SK-N-SH treated with all-trans-retinoic acid at 6 μM for 48 hours (cell line): Measurements from ENCODE around the gene XYLB.

ENCODE experiments used
- ATAC-seq: fragments of 200-7000 bp; cut with Tn5 transposase; 3 replicates; pipeline ENCODE4 v1.9.1; 2020; ENCODE audit warnings: mild to moderate bottlenecking, moderate library complexity
- ARNTL ChIP-seq: fragments of 450-650 bp; formaldehyde crosslinking; IDR thresholded peaks from 2 replicates; pipeline ENCODE4 v1.5.0; 2020; ENCODE audit warnings: low read depth, mild to moderate bottlenecking, moderate library complexity, borderline replicate concordance
- BACH2 ChIP-seq: fragments of 250-450 bp; sonication (Bioruptor Pico); IDR thresholded peaks from 2 replicates; pipeline ENCODE4 v1.9.0; 2021; ENCODE audit warnings: mild to moderate bottlenecking, borderline replicate concordance
- CREB5 ChIP-seq: fragments of 250-450 bp; sonication (Bioruptor Pico); IDR thresholded peaks from 2 replicates; pipeline ENCODE4 v1.5.1; 2020; ENCODE audit warnings: low read depth, mild to moderate bottlenecking, moderate library complexity
- CSDC2 ChIP-seq: fragments of 250-450 bp; sonication (Bioruptor Pico); IDR thresholded peaks from 2 replicates; pipeline ENCODE4 v1.5.0; 2020; ENCODE audit warnings: mild to moderate bottlenecking, moderate library complexity
- CSRNP3 ChIP-seq: fragments of 250-450 bp; sonication (Bioruptor Pico); IDR thresholded peaks from 2 replicates; pipeline ENCODE4 v1.5.1; 2021; ENCODE audit warnings: mild to moderate bottlenecking, moderate library complexity
- ESRRG ChIP-seq: fragments of 250-450 bp; sonication (Bioruptor Pico); IDR thresholded peaks from 2 replicates; pipeline ENCODE4 v1.6.1; 2021; ENCODE audit warnings: mild to moderate bottlenecking
- GLIS3 ChIP-seq: fragments of 250-450 bp; sonication (Bioruptor Pico); IDR thresholded peaks from 2 replicates; pipeline ENCODE4 v1.5.0; 2020; ENCODE audit warnings: mild to moderate bottlenecking, moderate library complexity
- ISL1 ChIP-seq: fragments of 250-450 bp; sonication (Bioruptor Pico); IDR thresholded peaks from 2 replicates; pipeline ENCODE4 v2.1.2; 2022; ENCODE audit warnings: mild to moderate bottlenecking, moderate library complexity
- OSR1 ChIP-seq: fragments of 250-450 bp; sonication (Bioruptor Pico); IDR thresholded peaks from 2 replicates; pipeline ENCODE4 v1.8.0; 2022; ENCODE audit warnings: moderate library complexity, mild to moderate bottlenecking, inconsistent platforms
- PATZ1 ChIP-seq: fragments of 250-450 bp; sonication (Bioruptor Pico); IDR thresholded peaks from 2 replicates; pipeline ENCODE4 v1.8.0; 2020; ENCODE audit warnings: mild to moderate bottlenecking, moderate library complexity, borderline replicate concordance
- POU6F1 ChIP-seq: fragments of 250-450 bp; sonication (Bioruptor Pico); IDR thresholded peaks from 2 replicates; pipeline ENCODE4 v1.8.0; 2021; ENCODE audit warnings: low read depth, mild to moderate bottlenecking, moderate library complexity, borderline replicate concordance
- RARB ChIP-seq: fragments of 250-450 bp; sonication (Bioruptor Pico); IDR thresholded peaks from 2 replicates; pipeline ENCODE4 v1.8.0; 2021; ENCODE audit warnings: mild to moderate bottlenecking, moderate library complexity
- SNAI2 ChIP-seq: fragments of 250-450 bp; sonication (Bioruptor Pico); IDR thresholded peaks from 2 replicates; pipeline ENCODE4 v1.5.0; 2020; ENCODE audit warnings: mild to moderate bottlenecking, moderate library complexity
- TCF4 ChIP-seq: fragments of 250-450 bp; sonication (Bioruptor Pico); IDR thresholded peaks from 2 replicates; pipeline ENCODE4 v1.8.0; 2021; ENCODE audit warnings: mild to moderate bottlenecking, moderate library complexity, borderline replicate concordance
- TOX ChIP-seq: fragments of 250-450 bp; sonication (Bioruptor Pico); IDR thresholded peaks from 2 replicates; pipeline ENCODE4 v1.8.0; 2021; ENCODE audit warnings: mild to moderate bottlenecking, moderate library complexity, borderline replicate concordance
- ZC3H10 ChIP-seq: fragments of 250-450 bp; sonication (Bioruptor Pico); IDR thresholded peaks from 2 replicates; pipeline ENCODE4 v1.5.1; 2021; ENCODE audit warnings: mild to moderate bottlenecking, moderate library complexity
- ZFP3 ChIP-seq: fragments of 250-450 bp; sonication (Bioruptor Pico); IDR thresholded peaks from 2 replicates; pipeline ENCODE4 v1.5.0; 2020; ENCODE audit warnings: mild to moderate bottlenecking, moderate library complexity
- ZFP30 ChIP-seq: fragments of 450-650 bp; formaldehyde crosslinking; IDR thresholded peaks from 2 replicates; pipeline ENCODE4 v1.5.0; 2022; ENCODE audit warnings: mild to moderate bottlenecking, moderate library complexity
- ZNF565 ChIP-seq: fragments of 450-650 bp; formaldehyde crosslinking; conservative IDR thresholded peaks from 2 replicates; pipeline ENCODE4 v1.5.0; 2020; ENCODE audit warnings: low read depth, mild to moderate bottlenecking, moderate library complexity
- ZNF70 ChIP-seq: fragments of 450-650 bp; formaldehyde crosslinking; IDR thresholded peaks from 2 replicates; pipeline ENCODE4 v1.5.0; 2020; ENCODE audit warnings: mild to moderate bottlenecking, moderate library complexity
- ZNF8 ChIP-seq: fragments of 450-650 bp; formaldehyde crosslinking; IDR thresholded peaks from 2 replicates; pipeline ENCODE4 v1.5.0; 2020; ENCODE audit warnings: mild to moderate bottlenecking, moderate library complexity

XYLB gene

GRCh38 chr3:38374221-38374620, 27.6 kb downstream of the XYLB start:
- TF ChIP-seq CREB5, result no peak
- no peak for TF ChIP-seq CSRNP3 (CRISPR knock-in tag)
- TF ChIP-seq PATZ1 (CRISPR knock-in tag), result no peak
- TF ChIP-seq ZNF8 (CRISPR knock-in tag), result no peak
- TF ChIP-seq ZFP30, result no peak
- TF ChIP-seq OSR1 (CRISPR knock-in tag), result no peak
- no peak for TF ChIP-seq ZFP3 (CRISPR knock-in tag)
- TF ChIP-seq TCF4, result no peak
- TF ChIP-seq ZNF70 (CRISPR knock-in tag), result no peak
- TF ChIP-seq GLIS3, result no peak
- TF ChIP-seq TOX (CRISPR knock-in tag), result no peak
- no peak for TF ChIP-seq CSDC2
- ATAC-seq, result no peak

- no peak for TF ChIP-seq ZFP30
- TF ChIP-seq CREB5, result no peak
- TF ChIP-seq ARNTL (CRISPR knock-in tag), result no peak
- no peak for TF ChIP-seq RARB (CRISPR knock-in tag)
- TF ChIP-seq ZC3H10, result no peak
- TF ChIP-seq ZNF8 (CRISPR knock-in tag), result no peak
- TF ChIP-seq SNAI2 (CRISPR knock-in tag), result no peak
- TF ChIP-seq PATZ1 (CRISPR knock-in tag), result no peak
- TF ChIP-seq CSRNP3 (CRISPR knock-in tag), result no peak
- no peak for TF ChIP-seq ISL1 (CRISPR knock-in tag)
- no peak for TF ChIP-seq POU6F1 (CRISPR knock-in tag)
- TF ChIP-seq ZNF565 (CRISPR knock-in tag), result no peak
- no peak for TF ChIP-seq CSDC2
- no peak for TF ChIP-seq BACH2 (CRISPR knock-in tag)
- no peak for TF ChIP-seq ESRRG (CRISPR knock-in tag)
- TF ChIP-seq TCF4, result no peak
- TF ChIP-seq GLIS3, result no peak
- no peak for TF ChIP-seq ZFP3 (CRISPR knock-in tag)
- ATAC-seq, result no peak
These were observed 28.5 kb downstream of the XYLB start for GRCh38 chr3:38375072-38375471.
